Measurements from ENCODE around the gene MFN1. TPM values are rescaled to one million over a fixed set of nuclear protein-coding genes. Genes with fewer than 3 reads are reported as not detected.
A peak's percentile ranks its signal among the peaks of the same experiment; 100 is the strongest.

The MFN1 gene
- polyA plus RNA-seq, 1 donor from 2014 or later = 12.8 TPM

GRCh38 chr3:179398574-179399231 lies 51.2 kb downstream of the MFN1 start:
- no peak overlapping the region for H3K4me3 Mint-ChIP-seq
- no peak overlapping the region for H3K27ac Mint-ChIP-seq

GRCh38 chr3:179401561-179401960 lies 54.1 kb downstream of the MFN1 start:
- Mint-ChIP-seq H3K36me3 (peaks cover 5% of the 10 kb centered on the region), H3K4me3 (no peak overlapping the region), H3K9me3 (no peaks in the 10 kb centered on the region), H3K27me3 (no peaks in the 10 kb centered on the region), H3K4me1 (peaks cover 0 to 5% (median 0%) of the 10 kb centered on the region in 3 donors), H3K27ac (no peak overlapping the region)

More at GRCh38 chr3:179398574-179399231, 51.2 kb downstream of the MFN1 start:
- peaks cover 4% of the 10 kb centered on the region for H3K36me3 Mint-ChIP-seq
- peaks cover 0 to 3% (median 0%) of the 10 kb centered on the region in 3 donors for H3K4me1 Mint-ChIP-seq
- H3K27me3 Mint-ChIP-seq = no peaks in the 10 kb centered on the region
- H3K9me3 Mint-ChIP-seq = no peaks in the 10 kb centered on the region

- Mint-ChIP-seq H3K4me1 (peaks cover 0 to 5% (median 0%) of the 10 kb centered on the region in 3 donors), H3K9me3 (no peaks in the 10 kb centered on the region), H3K4me3 (no peak overlapping the region), H3K36me3 (peaks cover 8% of the 10 kb centered on the region), H3K27me3 (no peaks in the 10 kb centered on the region), H3K27ac (peak overlapping the region in 1 of 3 donors; percentile 35)
These were observed 55.5 kb downstream of the MFN1 start for GRCh38 chr3:179402963-179403362.

- no peaks in the 10 kb centered on the region for H3K27me3 Mint-ChIP-seq
- H3K27ac Mint-ChIP-seq = no peak overlapping the region
- H3K4me3 Mint-ChIP-seq = no peak overlapping the region
- H3K4me1 Mint-ChIP-seq = peaks cover 0 to 5% (median 0%) of the 10 kb centered on the region in 3 donors
- peaks cover 8% of the 10 kb centered on the region for H3K36me3 Mint-ChIP-seq
- H3K9me3 Mint-ChIP-seq = no peaks in the 10 kb centered on the region
These were observed 56.8 kb downstream of the MFN1 start for GRCh38 chr3:179404307-179404706.

- Mint-ChIP-seq H3K27me3 (no peaks in the 10 kb centered on the region), H3K4me1 (no peaks in the 10 kb centered on the region), H3K36me3 (peaks cover 9% of the 10 kb centered on the region), H3K27ac (peak overlapping the region in 2 of 3 donors; percentile 23 to 69), H3K4me3 (no peak overlapping the region), H3K9me3 (no peaks in the 10 kb centered on the region)
These were observed 62.8 kb downstream of the MFN1 start for GRCh38 chr3:179410331-179410730.

- Mint-ChIP-seq H3K9me3 (no peaks in the 10 kb centered on the region), H3K27me3 (no peaks in the 10 kb centered on the region), H3K36me3 (peaks cover 9% of the 10 kb centered on the region), H3K27ac (no peak overlapping the region), H3K4me1 (no peaks in the 10 kb centered on the region), H3K4me3 (no peak overlapping the region)
These were observed 63.5 kb downstream of the MFN1 start for GRCh38 chr3:179410999-179411398.

GRCh38 chr3:179414804-179415203 lies 67.3 kb downstream of the MFN1 start:
- Mint-ChIP-seq H3K27me3 (no peaks in the 10 kb centered on the region), H3K4me1 (no peaks in the 10 kb centered on the region), H3K27ac (no peak overlapping the region), H3K4me3 (no peak overlapping the region), H3K9me3 (no peaks in the 10 kb centered on the region), H3K36me3 (peaks cover 5% of the 10 kb centered on the region)

GRCh38 chr3:179415377-179415776 lies 67.9 kb downstream of the MFN1 start:
- no peaks in the 10 kb centered on the region for H3K27me3 Mint-ChIP-seq

GRCh38 chr3:179416681-179417080 lies 69.2 kb downstream of the MFN1 start:
- Mint-ChIP-seq H3K27ac (peak overlapping the region in 2 of 3 donors; percentile 40 to 53), H3K27me3 (no peaks in the 10 kb centered on the region), H3K9me3 (no peaks in the 10 kb centered on the region), H3K4me3 (no peak overlapping the region), H3K36me3 (peaks cover 5% of the 10 kb centered on the region), H3K4me1 (no peaks in the 10 kb centered on the region)

More at GRCh38 chr3:179415377-179415776, 67.9 kb downstream of the MFN1 start:
- Mint-ChIP-seq H3K4me1 (no peaks in the 10 kb centered on the region), H3K9me3 (no peaks in the 10 kb centered on the region), H3K27ac (no peak overlapping the region), H3K36me3 (peaks cover 5% of the 10 kb centered on the region), H3K4me3 (no peak overlapping the region)

- H3K4me1 Mint-ChIP-seq = no peaks in the 10 kb centered on the region
- H3K27ac Mint-ChIP-seq = no peak overlapping the region
- H3K27me3 Mint-ChIP-seq = no peaks in the 10 kb centered on the region
- peaks cover 5% of the 10 kb centered on the region for H3K36me3 Mint-ChIP-seq
- no peaks in the 10 kb centered on the region for H3K9me3 Mint-ChIP-seq
- no peak overlapping the region for H3K4me3 Mint-ChIP-seq
These were observed 71.1 kb downstream of the MFN1 start for GRCh38 chr3:179418610-179419009.

GRCh38 chr3:179421500-179421899 lies 74.0 kb downstream of the MFN1 start:
- H3K9me3 Mint-ChIP-seq = no peaks in the 10 kb centered on the region
- H3K4me3 Mint-ChIP-seq = no peak overlapping the region
- peaks cover 7% of the 10 kb centered on the region for H3K36me3 Mint-ChIP-seq
- H3K4me1 Mint-ChIP-seq = no peaks in the 10 kb centered on the region
- no peak overlapping the region for H3K27ac Mint-ChIP-seq
- H3K27me3 Mint-ChIP-seq = no peaks in the 10 kb centered on the region

- H3K27me3 Mint-ChIP-seq = no peaks in the 10 kb centered on the region
- peaks cover 8% of the 10 kb centered on the region for H3K36me3 Mint-ChIP-seq
- no peak overlapping the region for H3K27ac Mint-ChIP-seq
- peaks cover 0 to 4% (median 3%) of the 10 kb centered on the region in 3 donors for H3K4me1 Mint-ChIP-seq
- H3K9me3 Mint-ChIP-seq = no peaks in the 10 kb centered on the region
- H3K4me3 Mint-ChIP-seq = no peak overlapping the region
These were observed 77.6 kb downstream of the MFN1 start for GRCh38 chr3:179425075-179425474.

GRCh38 chr3:179428876-179429548 lies 81.5 kb downstream of the MFN1 start:
- H3K4me1 Mint-ChIP-seq = peaks cover 21 to 23% (median 23%) of the 10 kb centered on the region in 3 donors
- no peak overlapping the region for H3K4me3 Mint-ChIP-seq
- H3K9me3 Mint-ChIP-seq = no peaks in the 10 kb centered on the region
- H3K36me3 Mint-ChIP-seq = peaks cover 9% of the 10 kb centered on the region
- no peaks in the 10 kb centered on the region for H3K27me3 Mint-ChIP-seq
- H3K27ac Mint-ChIP-seq = no peak overlapping the region

- Mint-ChIP-seq H3K9me3 (no peaks in the 10 kb centered on the region), H3K36me3 (peaks cover 4% of the 10 kb centered on the region), H3K27me3 (no peaks in the 10 kb centered on the region), H3K4me3 (no peak overlapping the region), H3K27ac (peak overlapping the region in 1 of 3 donors; percentile 68), H3K4me1 (peaks cover 21 to 25% (median 23%) of the 10 kb centered on the region in 3 donors)
These were observed 82.9 kb downstream of the MFN1 start for GRCh38 chr3:179430277-179430870.

GRCh38 chr3:179432021-179432420 lies 84.5 kb downstream of the MFN1 start:
- Mint-ChIP-seq H3K27ac (peak overlapping the region in 1 of 3 donors; percentile 65), H3K27me3 (no peaks in the 10 kb centered on the region), H3K9me3 (no peaks in the 10 kb centered on the region), H3K4me1 (peaks cover 23 to 25% (median 23%) of the 10 kb centered on the region in 3 donors), H3K36me3 (peaks cover 4% of the 10 kb centered on the region), H3K4me3 (peak overlapping the region; percentile 25 to 79 (median 40))

Measured in IgD-negative memory B cell (primary cell).